ENCODE measurements around the gene ADAP2. TPM values are rescaled to one million over a fixed set of nuclear protein-coding genes. Genes with fewer than 3 reads are reported as not detected.

ADAP2 gene
- total RNA-seq, 1 experiment from 2014 or later: 2.2 TPM

DNA sequence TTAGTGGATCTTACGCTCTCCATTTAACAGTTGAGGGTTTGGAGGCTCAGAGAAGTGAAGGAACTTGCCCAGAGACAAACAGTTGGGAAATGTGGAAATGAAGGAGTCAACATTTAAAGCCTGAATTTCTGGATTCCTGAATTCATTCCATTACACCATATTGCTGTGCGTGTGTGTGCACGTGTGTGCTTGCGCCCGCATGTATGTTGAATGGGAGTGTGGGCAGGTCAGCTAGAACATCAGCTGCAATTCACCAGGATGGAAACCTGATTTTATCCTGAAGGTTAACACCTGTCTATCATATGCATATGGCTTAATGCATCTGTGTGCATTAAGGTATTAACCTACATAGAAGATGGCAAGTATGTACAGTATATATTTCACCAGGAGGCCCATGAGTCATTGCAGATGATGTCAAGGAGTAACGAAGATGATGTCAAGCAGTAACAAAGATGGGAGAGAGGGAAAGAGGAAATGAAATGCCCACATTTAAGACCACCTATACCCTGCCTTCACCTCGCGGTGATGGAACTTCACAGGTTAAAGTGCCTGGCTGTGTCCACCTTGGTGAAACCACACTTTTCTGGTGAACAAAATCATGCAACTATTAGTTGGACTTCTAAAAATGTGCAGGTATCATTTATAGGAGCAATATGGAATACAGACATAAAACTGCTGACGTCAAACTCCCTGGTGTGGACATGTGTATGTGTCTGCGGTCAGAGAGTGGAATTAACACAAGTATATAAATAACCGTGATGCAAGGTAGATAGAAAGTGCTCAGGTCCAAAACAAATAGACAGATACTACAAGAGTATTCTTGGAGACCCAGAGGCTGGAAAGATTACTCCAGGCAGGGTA lies 832 bp upstream of the ADAP2 start:
- intact Hi-C loops (cut with micrococcal nuclease): no loop called here
- no TSS peak for BruUV-seq (replicated peaks)
- CTCF ChIA-PET: no interaction called here
- H3K36me3 Mint-ChIP-seq (ENCODE audit: insufficient read depth, unreplicated experiment): no peaks in the 10 kb centered on the region
- no peak for DNase-seq (ENCODE audit: unreplicated experiment)
- no peak overlapping the region for H3K27ac Mint-ChIP-seq (ENCODE audit: low read depth, unreplicated experiment)
- TF ChIP-seq CTCF (IDR thresholded peaks at IDR 0.05; ENCODE audit: unreplicated experiment): no peak
- H3K27me3 Mint-ChIP-seq (ENCODE audit: insufficient read depth, unreplicated experiment): peaks cover 46% of the 10 kb centered on the region
- H3K4me3 Mint-ChIP-seq (ENCODE audit: unreplicated experiment): peak overlapping the region; percentile 52
- POLR2A ChIA-PET: interaction anchor here (0.6 to 0.7 kb wide), 2 partner anchors 17 to 23 kb away, joined by 3 to 4 read pairs; no protein-coding TSS in a partner anchor
- no peaks in the 10 kb centered on the region for H3K9me3 Mint-ChIP-seq (ENCODE audit: unreplicated experiment)
- H3K4me1 Mint-ChIP-seq (ENCODE audit: insufficient read depth, unreplicated experiment): no peaks in the 10 kb centered on the region

GRCh38 chr17:30922235-30923030 lies 688 bp downstream of the ADAP2 start:
- no peaks in the 10 kb centered on the region for H3K9me3 Mint-ChIP-seq (ENCODE audit: unreplicated experiment)
- intact Hi-C loops (cut with micrococcal nuclease): no loop called here
- no peak for TF ChIP-seq CTCF (IDR thresholded peaks at IDR 0.05; ENCODE audit: unreplicated experiment)
- POLR2A ChIA-PET: interaction anchor here (0.6 to 1.8 kb wide), 4 partner anchors 16 to 1216 kb away, joined by 3 to 8 read pairs (median 3); partner anchors contain the start of genes RNF135 and TEFM
- H3K27me3 Mint-ChIP-seq (ENCODE audit: insufficient read depth, unreplicated experiment): peaks cover 46% of the 10 kb centered on the region
- peak overlapping the region; percentile 28 for H3K4me3 Mint-ChIP-seq (ENCODE audit: unreplicated experiment)
- no TSS peak for BruUV-seq (replicated peaks)
- H3K36me3 Mint-ChIP-seq (ENCODE audit: insufficient read depth, unreplicated experiment): no peaks in the 10 kb centered on the region
- CTCF ChIA-PET: no interaction called here
- no peak overlapping the region for H3K27ac Mint-ChIP-seq (ENCODE audit: low read depth, unreplicated experiment)
- no peak for DNase-seq (ENCODE audit: unreplicated experiment)
- no peaks in the 10 kb centered on the region for H3K4me1 Mint-ChIP-seq (ENCODE audit: insufficient read depth, unreplicated experiment)

DNA sequence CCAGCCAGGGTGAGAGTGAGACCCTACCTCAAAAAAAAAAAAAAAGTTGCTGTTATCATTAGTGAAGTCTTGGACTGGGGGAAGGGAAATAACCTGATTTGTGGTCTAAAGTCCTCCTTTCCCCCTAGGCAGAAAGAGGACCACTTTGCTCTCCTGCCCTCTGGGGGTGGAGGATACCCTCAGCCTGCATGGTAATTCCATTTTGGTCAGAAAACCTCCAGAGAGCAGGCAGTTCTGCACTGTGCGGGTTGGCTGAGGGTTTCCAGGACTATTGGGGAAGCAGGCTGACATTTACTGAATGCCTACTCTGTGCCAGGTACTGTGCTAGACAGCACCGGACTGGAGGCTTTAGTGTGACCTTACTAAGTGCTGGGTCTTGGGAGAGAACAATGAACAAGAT lies 2.6 kb downstream of the ADAP2 start:
- no TSS peak for BruUV-seq (replicated peaks)
- TF ChIP-seq CTCF (IDR thresholded peaks at IDR 0.05; ENCODE audit: unreplicated experiment): no peak
- no peak for DNase-seq (ENCODE audit: unreplicated experiment)
- Mint-ChIP-seq H3K4me3 (ENCODE audit: unreplicated experiment) (no peak overlapping the region), H3K27ac (ENCODE audit: low read depth, unreplicated experiment) (no peak overlapping the region), H3K4me1 (ENCODE audit: insufficient read depth, unreplicated experiment) (no peaks in the 10 kb centered on the region), H3K27me3 (ENCODE audit: insufficient read depth, unreplicated experiment) (peaks cover 46% of the 10 kb centered on the region), H3K9me3 (ENCODE audit: unreplicated experiment) (no peaks in the 10 kb centered on the region), H3K36me3 (ENCODE audit: insufficient read depth, unreplicated experiment) (no peaks in the 10 kb centered on the region)
- POLR2A ChIA-PET: interaction anchor here (1.5 to 1.8 kb wide), 2 partner anchors 18 to 47 kb away, joined by 7 to 8 read pairs; partner anchors contain the start of genes RNF135 and TEFM
- CTCF ChIA-PET: interaction anchor here (0.6 kb wide), 1 partner anchor 82 kb away, joined by 3 read pairs; no protein-coding TSS in a partner anchor
- intact Hi-C loops (cut with micrococcal nuclease): no loop called here

- no TSS peak for BruUV-seq (replicated peaks)
- no peak for DNase-seq (ENCODE audit: unreplicated experiment)
- H3K4me3 Mint-ChIP-seq (ENCODE audit: unreplicated experiment): no peak overlapping the region
- intact Hi-C loops (cut with micrococcal nuclease): no loop called here
- peaks cover 30% of the 10 kb centered on the region for H3K27me3 Mint-ChIP-seq (ENCODE audit: insufficient read depth, unreplicated experiment)
- CTCF ChIA-PET: no interaction called here
- no peak overlapping the region for H3K27ac Mint-ChIP-seq (ENCODE audit: low read depth, unreplicated experiment)
- TF ChIP-seq CTCF (IDR thresholded peaks at IDR 0.05; ENCODE audit: unreplicated experiment): no peak
- no peaks in the 10 kb centered on the region for H3K4me1 Mint-ChIP-seq (ENCODE audit: insufficient read depth, unreplicated experiment)
- POLR2A ChIA-PET: interaction anchor here (0.6 to 1.5 kb wide), 2 partner anchors 9 to 491 kb away, joined by 4 to 5 read pairs; no protein-coding TSS in a partner anchor
- no peaks in the 10 kb centered on the region for H3K36me3 Mint-ChIP-seq (ENCODE audit: insufficient read depth, unreplicated experiment)
- H3K9me3 Mint-ChIP-seq (ENCODE audit: unreplicated experiment): no peaks in the 10 kb centered on the region
These were observed 4.8 kb downstream of the ADAP2 start for GRCh38 chr17:30926516-30926915.

All from MCF 10A (cell line).